Spinal cord (tissue), 10 donors: ENCODE measurements around the gene CAVIN1. TPM values are rescaled to one million over a fixed set of nuclear protein-coding genes. Genes with fewer than 3 reads are reported as not detected.
"Not testable (repeated sequence)": the region's sequence is repeated elsewhere in the genome, so short reads cannot be mapped to it uniquely, and the experiment has no call there.

Experiments
- DNase-seq, 6 donors: peaks; one replicate each; pipeline versions ENCODE4 v3.0.0 to v3.0.0-alpha.2; 2013 to 2015; ENCODE audit warnings: low spot score in 6 of 6, low read depth in 4 of 6
- H3K27ac ChIP-seq: one replicate; pipeline ENCODE4 v1.5.1; 2013; ENCODE audit warnings: low read depth, low read length, control low read depth
- H3K27me3 ChIP-seq: one replicate; pipeline ENCODE4 v1.6.1; 2013; ENCODE audit warnings: low read length; ENCODE audit not compliant: control insufficient read depth, insufficient read depth
- H3K36me3 ChIP-seq: one replicate; pipeline ENCODE4 v1.6.1; 2013; ENCODE audit warnings: low read length; ENCODE audit not compliant: control insufficient read depth, insufficient read depth
- H3K4me1 ChIP-seq: one replicate; pipeline ENCODE4 v1.6.1; 2013; ENCODE audit warnings: low read length; ENCODE audit not compliant: control insufficient read depth, insufficient read depth
- H3K4me3 ChIP-seq: one replicate; pipeline ENCODE4 v1.5.1; 2013; ENCODE audit warnings: low read depth, low read length, control low read depth
- H3K9me3 ChIP-seq: one replicate; pipeline ENCODE4 v1.6.1; 2013; ENCODE audit warnings: low read length; ENCODE audit not compliant: control insufficient read depth, insufficient read depth
- WGBS: methylation state at CpG from one replicate; pipeline ENCODE4 v1.1.5; 2013; ENCODE audit warnings: missing lambda C conversion rate; ENCODE audit not compliant: insufficient coverage; 5-methylcytosine and 5-hydroxymethylcytosine counted together
- polyA plus RNA-seq, 2 donors: library from polyadenylated mRNA; unstranded; fragments of 120-200 nt; gene quantifications; one replicate each; pipeline ENCODE4 v1.2.1, GENCODE V29; 2013; ENCODE audit not compliant: insufficient read length in 2 of 2
- total RNA-seq, 2 donors: library from RNA; depleted of rRNA in 1 of 2; stranded (reverse); fragments of 120-200 nt in 1 of 2; fragments of >200 nt in 1 of 2; gene quantifications; one replicate each; pipeline versions ENCODE4 v1.2.3 to v1.2.4, GENCODE V29; 2013 to 2014
- donor health status: healthy.

The CAVIN1 gene
- total and polyA plus RNA-seq, 4 donors: 30.9 to 151 (median 58.8) TPM

GRCh38 chr17:42395601-42396000 lies 27.5 kb downstream of the CAVIN1 start:
- not testable (repeated sequence) for H3K27me3 ChIP-seq, DNase-seq, H3K27ac ChIP-seq, H3K36me3 ChIP-seq, H3K9me3 ChIP-seq, H3K4me1 ChIP-seq, H3K4me3 ChIP-seq
- 95% methylated on average over 4 of the region's 8 CpGs for WGBS

GRCh38 chr17:42394838-42395237 lies 28.2 kb downstream of the CAVIN1 start:
- no peak overlapping the region for H3K27ac ChIP-seq
- H3K4me3 ChIP-seq: no peak overlapping the region
- H3K27me3 ChIP-seq: no peaks in the 10 kb centered on the region
- H3K36me3 ChIP-seq: no peaks in the 10 kb centered on the region
- no peaks in the 10 kb centered on the region for H3K4me1 ChIP-seq
- DNase-seq: no peak
- no peaks in the 10 kb centered on the region for H3K9me3 ChIP-seq
- 94% methylated on average over 2 of the region's 4 CpGs for WGBS

- Histone ChIP-seq H3K4me1 (no peaks in the 10 kb centered on the region), H3K27ac (no peak overlapping the region), H3K4me3 (no peak overlapping the region), H3K36me3 (no peaks in the 10 kb centered on the region), H3K9me3 (no peaks in the 10 kb centered on the region), H3K27me3 (no peaks in the 10 kb centered on the region)
- WGBS: 40% methylated on average over 1 of the region's 4 CpGs
- no peak for DNase-seq
Observed at GRCh38 chr17:42392692-42393415, 30.2 kb downstream of the CAVIN1 start.

- not testable (repeated sequence) for H3K27me3 ChIP-seq, H3K36me3 ChIP-seq, H3K4me1 ChIP-seq, H3K27ac ChIP-seq, DNase-seq, H3K9me3 ChIP-seq, H3K4me3 ChIP-seq
- 88% methylated on average over 5 of the region's 8 CpGs for WGBS
Observed at GRCh38 chr17:42391439-42391838, 31.6 kb downstream of the CAVIN1 start.

GRCh38 chr17:42389899-42390298 lies 33.2 kb downstream of the CAVIN1 start:
- no peaks in the 10 kb centered on the region for H3K36me3 ChIP-seq
- WGBS: 100% methylated on average over 1 of the region's 5 CpGs
- H3K4me3 ChIP-seq: no peak overlapping the region
- no peak for DNase-seq
- no peaks in the 10 kb centered on the region for H3K27me3 ChIP-seq
- peaks cover 3% of the 10 kb centered on the region for H3K4me1 ChIP-seq
- H3K27ac ChIP-seq: no peak overlapping the region
- H3K9me3 ChIP-seq: no peaks in the 10 kb centered on the region

- Histone ChIP-seq H3K27ac (peak overlapping the region; percentile 92), H3K4me3 (peak overlapping the region; percentile 89), H3K9me3 (no peaks in the 10 kb centered on the region), H3K4me1 (peaks cover 3% of the 10 kb centered on the region), H3K27me3 (no peaks in the 10 kb centered on the region), H3K36me3 (no peaks in the 10 kb centered on the region)
- WGBS: 14% methylated on average over 6 of the region's 11 CpGs
- DNase-seq: no peak
Observed at GRCh38 chr17:42389135-42389417, 34.0 kb downstream of the CAVIN1 start.

- peak; percentile 99 to 100 (median 100) for DNase-seq
- Histone ChIP-seq H3K27me3 (no peaks in the 10 kb centered on the region), H3K27ac (peak within 1 kb of the TSS; percentile 94), H3K9me3 (no peaks in the 10 kb centered on the region), H3K4me1 (peaks cover 3% of the 10 kb centered on the region), H3K4me3 (peak within 1 kb of the TSS; percentile 89), H3K36me3 (no peaks in the 10 kb centered on the region)
- WGBS: 0% methylated on average over 40 of the region's 44 CpGs
Observed at GRCh38 chr17:42388381-42389134, 34.5 kb downstream of the CAVIN1 start, which contains the start of gene STAT3. STAT3 (minus strand) TSS chr17:42388442; CDS start chr17:42348516, 39,926 bp downstream.

- peak in 1 of 6 donors; percentile 26 for DNase-seq
Observed at GRCh38 chr17:42387661-42388380, 35.2 kb downstream of the CAVIN1 start.

GRCh38 chr17:42386777-42387657 lies 36.0 kb downstream of the CAVIN1 start:
- Histone ChIP-seq H3K27ac (peak overlapping the region; percentile 94), H3K9me3 (no peaks in the 10 kb centered on the region), H3K4me3 (peak overlapping the region; percentile 89), H3K36me3 (no peaks in the 10 kb centered on the region), H3K27me3 (no peaks in the 10 kb centered on the region), H3K4me1 (peaks cover 3% of the 10 kb centered on the region)
- 3% methylated on average over 3 of the region's 8 CpGs for WGBS
- peak in 4 of 6 donors; percentile 28 to 81 (median 62) for DNase-seq

More at GRCh38 chr17:42387661-42388380, 35.2 kb downstream of the CAVIN1 start:
- Histone ChIP-seq H3K9me3 (no peaks in the 10 kb centered on the region), H3K4me1 (peaks cover 3% of the 10 kb centered on the region), H3K27me3 (no peaks in the 10 kb centered on the region), H3K36me3 (no peaks in the 10 kb centered on the region), H3K4me3 (peak overlapping the region; percentile 89), H3K27ac (peak overlapping the region; percentile 94)
- under 1% methylated on average over 60 of the region's 62 CpGs for WGBS
